NCI-H510A (cell line): ENCODE results near the gene IMPDH2.

Source experiments
- DNase-seq: peaks from one replicate; lab custom pipeline; 2025; lab: John Stamatoyannopoulos, UW

IMPDH2 gene

GRCh38 chr3:48980295-48980694 lies 48.9 kb downstream of the IMPDH2 start:
- DNase-seq, result no peak

- DNase-seq, result no peak
These were observed 49.7 kb downstream of the IMPDH2 start for GRCh38 chr3:48979451-48979850.
